Activated T-helper 1 cell treated with Interleukin-2 at 50 U/mL for 16 hours (primary cell): ENCODE data around the gene TSPAN9.

Experiments used
- DNase-seq: peaks from one replicate; pipeline ENCODE4 v3.0.0-alpha.2; 2020; ENCODE audit warnings: low read depth

TSPAN9 gene

GRCh38 chr12:3101309-3102024 is 24.3 kb downstream of the TSPAN9 start:
- DNase-seq, result no peak

GRCh38 chr12:3102771-3103410 is 25.7 kb downstream of the TSPAN9 start:
- DNase-seq, result no peak

- no peak for DNase-seq
Measured at GRCh38 chr12:3103806-3104205, 26.6 kb downstream of the TSPAN9 start.

GRCh38 chr12:3105690-3106479 is 28.7 kb downstream of the TSPAN9 start:
- no peak for DNase-seq

GRCh38 chr12:3106579-3106978 is 29.4 kb downstream of the TSPAN9 start:
- DNase-seq, result no peak

GRCh38 chr12:3107071-3107583 is 29.9 kb downstream of the TSPAN9 start:
- DNase-seq, result no peak

- no peak for DNase-seq
Measured at GRCh38 chr12:3107954-3108353, 30.8 kb downstream of the TSPAN9 start.

GRCh38 chr12:3110578-3110977 is 33.4 kb downstream of the TSPAN9 start:
- DNase-seq, result no peak

- DNase-seq, result no peak
Measured at GRCh38 chr12:3113671-3114325, 36.6 kb downstream of the TSPAN9 start.

GRCh38 chr12:3114671-3115070 is 37.5 kb downstream of the TSPAN9 start:
- no peak for DNase-seq

- DNase-seq, result no peak
Measured at GRCh38 chr12:3115078-3115477, 37.9 kb downstream of the TSPAN9 start.

- no peak for DNase-seq
Measured at GRCh38 chr12:3116106-3116844, 39.1 kb downstream of the TSPAN9 start.

- DNase-seq, result no peak
Measured at GRCh38 chr12:3117144-3117581, 40.0 kb downstream of the TSPAN9 start.

GRCh38 chr12:3117591-3118015 is 40.4 kb downstream of the TSPAN9 start:
- no peak for DNase-seq

- DNase-seq, result no peak
Measured at GRCh38 chr12:3119192-3119755, 42.1 kb downstream of the TSPAN9 start.

GRCh38 chr12:3119756-3120601 is 42.8 kb downstream of the TSPAN9 start:
- DNase-seq, result no peak

GRCh38 chr12:3120701-3121100 is 43.5 kb downstream of the TSPAN9 start:
- DNase-seq, result no peak

- no peak for DNase-seq
Measured at GRCh38 chr12:3122841-3123678, 45.9 kb downstream of the TSPAN9 start.

- DNase-seq, result no peak
Measured at GRCh38 chr12:3123729-3124128, 46.5 kb downstream of the TSPAN9 start.
